HG02885 (cell line): ENCODE data around the gene PHKG2.
A peak's percentile ranks its signal among the peaks of the same experiment; 100 is the strongest.
"Not testable (repeated sequence)": the region's sequence is repeated elsewhere in the genome, so short reads cannot be mapped to it uniquely, and the experiment has no call there.

Experiments
- ATAC-seq: cut with Tn5 transposase; IDR thresholded peaks from one replicate; pipeline ENCODE4 v1.9.1; 2021; ENCODE audit warnings: mild to moderate bottlenecking; ENCODE audit not compliant: unreplicated experiment, poor library complexity

The PHKG2 gene, protein sequence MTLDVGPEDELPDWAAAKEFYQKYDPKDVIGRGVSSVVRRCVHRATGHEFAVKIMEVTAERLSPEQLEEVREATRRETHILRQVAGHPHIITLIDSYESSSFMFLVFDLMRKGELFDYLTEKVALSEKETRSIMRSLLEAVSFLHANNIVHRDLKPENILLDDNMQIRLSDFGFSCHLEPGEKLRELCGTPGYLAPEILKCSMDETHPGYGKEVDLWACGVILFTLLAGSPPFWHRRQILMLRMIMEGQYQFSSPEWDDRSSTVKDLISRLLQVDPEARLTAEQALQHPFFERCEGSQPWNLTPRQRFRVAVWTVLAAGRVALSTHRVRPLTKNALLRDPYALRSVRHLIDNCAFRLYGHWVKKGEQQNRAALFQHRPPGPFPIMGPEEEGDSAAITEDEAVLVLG

DNA sequence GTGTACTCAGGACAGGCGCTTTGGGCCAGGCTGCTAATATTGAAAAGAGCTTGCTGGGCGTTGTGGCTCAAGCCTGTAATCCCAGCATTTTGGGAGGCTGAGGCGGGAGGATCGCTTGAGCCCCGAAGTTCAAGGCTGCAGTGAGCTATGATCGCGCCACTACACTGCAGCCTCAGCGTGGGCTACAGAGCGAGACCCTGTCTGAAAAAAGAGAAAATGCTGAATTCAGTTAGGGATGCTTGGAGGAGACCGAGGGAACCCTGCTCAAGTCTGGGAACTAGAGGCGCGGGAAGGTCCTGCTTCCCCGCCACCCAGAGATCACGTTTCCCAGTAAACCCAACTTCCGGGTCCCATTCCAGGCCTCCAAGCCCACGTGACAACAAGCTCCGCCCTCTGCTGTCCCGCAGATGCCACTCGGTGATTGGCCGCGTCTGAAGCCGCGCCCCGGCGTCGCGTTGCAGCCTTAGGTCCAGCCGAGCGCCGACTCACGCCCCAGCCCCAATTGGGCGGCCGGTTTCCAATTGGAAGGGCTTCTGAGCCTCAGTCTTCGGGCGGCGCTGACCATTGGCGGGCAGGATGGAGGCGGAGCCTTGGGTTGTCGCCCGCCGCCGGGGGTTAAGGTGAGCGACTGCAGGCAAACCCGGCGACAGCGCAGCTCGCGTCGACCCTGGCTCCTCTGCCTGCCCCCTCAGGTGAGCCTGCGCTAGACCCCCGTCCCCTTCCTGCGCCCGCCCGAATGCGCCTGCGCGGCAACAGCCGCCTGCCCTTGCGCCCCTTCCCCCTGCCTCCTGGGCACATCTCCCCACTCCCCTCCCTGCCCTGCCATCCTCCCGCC, at the start of gene PHKG2:
Gene PHKG2, plus strand, starts transcription at position 627 of the 835 bp plus-strand sequence. CDS start 396 bp downstream, outside the sequence.
- peak; percentile 98 for ATAC-seq

DNA sequence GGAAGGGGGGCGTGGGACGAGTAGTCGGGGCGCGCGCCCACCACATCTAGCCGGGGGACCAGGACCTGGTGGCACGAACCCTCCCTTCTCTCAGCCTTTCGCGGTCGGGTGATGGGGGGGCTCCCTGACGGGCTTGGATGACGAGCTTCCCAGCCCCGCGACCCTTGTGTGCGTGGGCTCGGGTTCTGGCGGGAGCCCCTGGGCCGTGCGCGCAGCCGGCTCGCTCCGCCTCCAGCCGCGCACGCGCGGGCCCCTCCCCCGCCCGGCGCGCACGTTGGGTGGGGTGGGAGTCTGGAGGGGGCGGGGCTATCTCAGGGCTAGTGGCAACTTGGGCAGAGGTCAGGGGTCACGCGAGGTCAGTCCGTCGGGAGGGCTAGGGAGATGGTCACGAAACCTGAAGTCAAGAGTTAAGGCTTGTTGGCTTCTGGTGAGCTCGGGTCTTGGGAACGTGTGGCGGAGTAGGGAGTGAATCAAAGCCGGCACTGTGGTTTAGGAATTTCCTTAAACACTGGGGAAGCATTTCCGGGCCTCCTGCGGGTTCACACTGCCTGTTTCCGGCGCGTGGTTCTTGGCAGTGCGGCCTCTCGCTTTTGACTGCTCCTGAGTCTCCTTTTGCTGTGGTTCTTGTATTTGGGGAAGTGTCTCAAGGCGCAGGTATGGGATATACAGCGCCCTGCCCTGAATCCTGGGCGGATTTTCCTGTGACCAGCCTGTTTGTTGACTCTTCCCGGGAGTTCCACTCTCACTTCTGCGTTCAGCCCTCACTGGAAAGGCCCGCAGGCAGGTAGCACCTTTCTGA, 49.2 kb upstream of the PHKG2 start, which contains the start of gene SRCAP:
Gene SRCAP, plus strand, starts transcription at position 356 of the 799 bp plus-strand sequence. CDS start 1,654 bp downstream, outside the sequence.
- peak; percentile 37 for ATAC-seq

DNA sequence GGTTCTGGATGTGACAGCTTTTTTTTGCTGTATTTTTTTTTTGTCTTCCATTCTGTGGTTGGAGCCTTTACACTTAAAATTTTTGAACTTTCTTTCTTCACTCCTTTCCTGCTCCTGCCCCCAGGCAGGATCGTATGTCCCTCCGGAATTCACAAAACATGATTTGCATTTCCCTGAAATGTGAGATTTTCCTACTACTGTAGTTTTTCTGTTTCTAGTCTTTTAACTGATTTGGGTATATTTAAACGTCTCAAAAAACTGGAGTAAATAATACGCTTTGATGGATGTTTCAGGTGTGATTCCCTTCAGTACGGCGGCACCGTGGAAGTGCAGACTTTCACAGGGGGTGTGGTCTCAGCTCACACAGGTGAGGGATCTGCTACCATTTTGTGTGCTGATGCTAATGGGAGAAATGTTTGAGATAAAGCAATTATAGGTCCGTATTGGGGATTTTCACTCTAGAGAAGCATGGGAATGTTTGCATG, 48.6 kb upstream of the PHKG2 start:
- no peak for ATAC-seq

DNA sequence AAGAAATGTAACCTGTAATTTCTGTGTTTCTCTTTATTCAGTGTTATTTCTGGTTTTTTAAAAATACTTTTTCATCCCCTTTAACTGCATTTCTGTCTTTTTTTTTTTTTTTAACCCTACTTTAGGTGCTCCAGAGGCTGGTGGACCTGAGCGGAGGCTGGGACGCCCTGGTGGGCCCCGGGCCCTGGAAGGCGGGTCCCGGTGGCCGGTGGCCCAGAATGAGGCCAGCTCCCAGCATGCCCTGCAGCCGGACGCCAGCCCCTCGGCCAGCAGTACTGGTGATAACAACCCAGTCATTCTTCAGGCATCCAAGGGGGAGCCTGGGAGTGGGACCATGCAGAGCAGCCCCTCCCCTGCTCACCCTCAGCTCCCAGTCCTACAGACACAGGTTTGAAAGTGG, 47.7 kb upstream of the PHKG2 start:
- ATAC-seq = no peak

DNA sequence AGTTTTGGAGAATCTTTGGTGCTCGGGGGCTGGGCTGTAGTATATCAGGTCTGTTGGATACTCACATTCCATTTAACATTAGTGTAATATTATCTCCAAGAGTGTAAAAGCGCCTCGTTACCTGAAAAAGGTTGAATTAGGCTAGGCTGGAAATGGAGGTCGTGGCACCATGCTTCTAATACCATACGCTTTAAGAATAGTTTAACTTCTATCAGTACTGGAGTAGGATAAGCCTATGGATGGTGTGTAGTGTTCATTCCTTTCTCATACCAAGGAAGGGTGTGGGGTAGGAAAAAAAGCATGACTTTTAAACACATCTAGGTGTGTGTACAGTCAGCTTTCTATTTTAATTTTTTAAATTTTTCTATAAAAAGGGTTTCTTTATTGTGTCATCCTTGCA, 47.3 kb upstream of the PHKG2 start:
- ATAC-seq = no peak

DNA sequence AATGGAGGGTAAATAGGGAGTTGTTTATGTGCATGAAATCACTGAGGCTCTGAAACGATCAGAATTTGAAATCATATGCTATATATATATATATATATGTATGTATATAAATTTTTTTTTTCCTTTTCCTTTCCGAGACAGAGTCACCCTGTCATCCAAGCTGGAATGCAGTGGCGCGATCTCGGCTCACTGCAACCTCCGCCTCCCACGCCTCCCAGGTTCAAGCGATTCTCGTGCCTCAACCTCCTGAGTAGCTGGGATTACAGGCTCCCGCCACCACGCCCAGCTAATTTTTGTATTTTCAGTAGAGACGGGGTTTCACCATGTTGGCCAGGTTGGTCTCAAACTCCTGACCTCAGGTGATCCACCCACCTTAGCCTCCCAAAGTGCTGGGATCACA, 45.2 kb upstream of the PHKG2 start:
- ATAC-seq = not testable (repeated sequence)

DNA sequence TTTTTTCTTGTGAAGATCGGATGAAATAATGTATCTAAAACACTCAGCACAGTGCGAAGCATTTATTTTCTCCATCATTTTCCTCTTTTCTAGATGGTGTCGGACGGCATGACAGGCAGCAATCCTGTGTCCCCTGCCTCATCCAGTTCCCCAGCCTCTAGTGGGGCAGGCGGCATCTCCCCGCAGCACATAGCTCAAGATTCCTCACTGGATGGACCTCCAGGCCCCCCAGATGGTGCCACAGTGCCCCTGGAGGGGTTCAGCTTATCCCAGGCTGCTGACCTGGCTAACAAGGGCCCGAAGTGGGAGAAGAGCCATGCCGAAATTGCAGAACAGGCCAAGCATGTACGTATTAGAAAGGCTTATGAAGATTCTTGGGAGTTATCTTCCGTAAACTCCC, 44.3 kb upstream of the PHKG2 start:
- no peak for ATAC-seq

DNA sequence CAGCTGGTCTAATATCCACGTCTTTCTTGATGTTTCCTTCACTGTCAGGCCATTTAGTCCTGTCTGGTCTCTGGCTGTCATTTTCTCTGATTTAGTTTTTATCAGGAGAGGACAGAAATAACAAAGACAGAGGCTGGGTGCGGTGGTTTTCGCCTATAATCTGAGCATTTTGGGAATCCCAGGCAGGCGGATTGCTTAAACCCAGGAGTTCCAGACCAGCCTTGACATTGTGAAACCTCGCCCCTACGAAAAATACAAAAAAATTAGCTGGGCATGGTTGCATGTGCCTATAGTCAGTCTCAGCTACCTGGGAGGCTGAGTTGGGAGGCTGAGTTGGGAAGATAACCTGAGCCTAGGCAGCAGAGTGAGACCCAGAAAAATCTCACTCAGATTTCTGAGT, 42.2 kb upstream of the PHKG2 start:
- no peak for ATAC-seq

DNA sequence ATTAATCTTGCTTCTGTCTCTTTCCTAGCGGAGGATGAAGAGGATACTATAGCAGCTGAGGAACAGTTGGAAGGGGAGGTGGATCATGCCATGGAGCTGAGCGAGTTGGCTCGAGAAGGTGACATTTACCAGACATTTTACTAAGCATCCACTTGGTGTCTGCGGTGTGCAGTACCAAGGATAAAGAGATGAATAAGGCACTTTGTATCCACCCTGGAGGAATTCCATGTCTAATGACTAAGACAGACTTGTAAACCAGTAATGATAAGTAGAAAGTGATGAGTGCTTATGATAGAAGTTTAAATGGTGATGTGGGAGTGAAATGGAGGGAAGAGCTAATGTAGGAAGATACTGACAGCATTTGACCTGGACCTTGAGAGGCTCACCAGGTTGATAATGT, 37.3 kb upstream of the PHKG2 start:
- no peak for ATAC-seq

DNA sequence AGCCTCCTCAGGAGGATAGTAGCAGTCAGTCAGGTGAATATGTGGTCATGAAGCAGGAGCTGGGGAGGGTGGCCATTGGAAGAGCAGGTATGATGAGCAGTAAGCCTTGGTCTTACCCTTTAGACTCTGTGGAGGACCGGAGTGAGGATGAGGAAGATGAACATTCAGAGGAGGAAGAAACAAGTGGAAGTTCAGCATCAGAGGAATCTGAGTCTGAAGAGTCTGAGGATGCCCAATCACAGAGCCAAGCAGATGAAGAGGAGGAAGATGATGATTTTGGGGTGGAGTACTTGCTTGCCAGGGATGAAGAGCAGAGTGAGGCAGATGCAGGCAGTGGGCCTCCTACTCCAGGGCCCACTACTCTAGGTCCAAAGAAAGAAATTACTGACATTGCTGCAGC, 36.5 kb upstream of the PHKG2 start:
- ATAC-seq = no peak

DNA sequence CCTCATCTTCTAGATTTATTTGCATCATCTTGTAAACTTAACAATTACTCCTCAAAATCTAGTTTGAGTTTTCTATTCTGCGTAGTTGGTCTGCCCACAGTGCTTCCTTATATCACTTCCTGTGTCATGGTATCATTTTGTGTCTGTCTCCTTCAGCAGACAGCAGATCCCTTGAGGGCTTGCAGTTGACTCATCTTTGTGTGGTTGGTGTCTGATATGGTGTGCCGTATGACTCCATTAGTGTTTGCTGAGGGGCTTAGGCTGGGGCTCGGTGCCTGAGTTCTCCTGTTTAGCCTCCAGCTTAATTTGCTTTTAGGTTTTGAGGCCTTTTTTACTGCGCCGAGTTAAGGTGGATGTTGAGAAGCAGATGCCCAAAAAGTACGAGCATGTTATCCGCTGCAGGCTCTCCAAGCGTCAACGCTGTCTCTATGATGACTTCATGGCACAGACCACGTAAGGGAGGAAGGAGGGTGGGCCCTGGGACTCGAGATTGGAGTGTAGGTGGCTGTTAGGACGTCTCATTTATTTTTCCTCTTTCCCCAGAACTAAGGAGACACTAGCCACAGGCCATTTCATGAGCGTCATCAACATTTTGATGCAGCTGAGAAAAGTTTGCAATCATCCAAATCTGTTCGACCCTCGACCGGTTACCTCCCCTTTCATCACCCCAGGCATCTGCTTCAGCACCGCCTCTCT, 32.3 kb upstream of the PHKG2 start:
- ATAC-seq = no peak

DNA sequence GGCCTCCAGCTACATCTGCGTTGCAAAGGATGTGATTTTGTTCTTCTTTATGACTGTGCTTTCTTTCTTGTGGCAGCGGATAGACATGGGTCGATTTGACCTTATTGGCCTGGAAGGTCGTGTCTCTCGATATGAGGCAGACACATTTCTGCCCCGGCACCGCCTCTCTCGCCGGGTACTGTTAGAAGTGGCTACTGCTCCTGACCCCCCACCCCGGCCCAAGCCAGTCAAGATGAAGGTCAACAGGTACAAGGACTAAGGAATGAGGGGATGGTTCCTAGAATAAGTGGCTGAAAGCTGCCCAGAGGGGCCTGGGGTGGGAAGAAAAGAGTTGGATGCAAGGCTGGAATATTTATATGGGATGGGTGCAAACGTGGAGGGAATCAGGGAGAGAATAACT, 28.1 kb upstream of the PHKG2 start:
- no peak for ATAC-seq

DNA sequence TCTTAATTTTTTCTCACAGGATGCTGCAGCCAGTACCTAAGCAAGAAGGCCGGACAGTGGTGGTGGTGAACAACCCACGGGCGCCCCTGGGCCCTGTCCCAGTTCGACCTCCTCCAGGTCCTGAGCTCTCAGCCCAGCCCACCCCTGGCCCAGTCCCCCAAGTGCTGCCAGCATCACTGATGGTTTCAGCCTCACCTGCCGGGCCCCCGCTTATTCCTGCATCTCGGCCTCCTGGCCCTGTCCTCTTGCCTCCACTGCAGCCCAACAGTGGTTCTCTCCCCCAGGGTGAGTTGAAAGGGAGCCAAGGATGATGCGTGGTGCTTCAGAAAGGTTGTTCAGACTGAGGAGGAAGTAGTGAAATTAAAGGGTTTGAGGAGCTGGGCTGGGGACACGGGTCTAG, 27.5 kb upstream of the PHKG2 start:
- no peak for ATAC-seq

DNA sequence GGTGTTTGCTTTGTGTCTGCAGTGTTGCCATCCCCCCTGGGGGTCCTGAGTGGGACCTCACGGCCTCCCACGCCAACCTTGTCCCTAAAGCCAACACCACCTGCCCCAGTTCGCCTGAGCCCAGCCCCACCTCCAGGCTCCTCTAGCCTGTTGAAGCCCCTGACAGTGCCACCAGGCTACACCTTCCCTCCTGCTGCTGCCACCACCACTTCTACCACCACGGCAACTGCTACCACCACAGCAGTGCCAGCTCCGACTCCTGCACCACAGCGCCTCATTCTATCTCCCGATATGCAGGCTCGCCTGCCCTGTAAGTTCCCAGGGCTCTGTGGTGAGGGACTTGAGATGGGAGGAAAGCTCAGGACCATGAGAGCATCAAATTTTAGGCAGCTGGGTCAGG, 27.1 kb upstream of the PHKG2 start:
- ATAC-seq = no peak

DNA sequence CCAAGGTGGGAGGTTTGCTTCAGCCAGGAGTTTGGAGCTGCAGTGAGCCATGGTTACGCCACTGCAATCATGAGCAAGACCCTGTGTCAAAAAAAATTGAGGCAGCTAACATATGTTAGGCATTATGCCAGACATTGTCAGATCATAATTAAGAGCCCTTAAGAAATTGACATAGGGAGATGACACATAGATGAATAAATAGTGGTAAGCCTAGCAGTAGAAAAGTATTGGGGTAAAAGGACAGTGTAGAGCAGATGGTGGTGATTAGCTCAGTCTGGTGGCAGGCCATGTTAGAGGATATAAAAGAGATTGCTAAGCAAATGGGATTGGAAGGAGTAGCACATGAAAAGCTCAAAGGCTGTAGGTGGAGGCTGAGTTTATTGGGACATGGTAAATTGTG, 26.6 kb upstream of the PHKG2 start:
- ATAC-seq = no peak

DNA sequence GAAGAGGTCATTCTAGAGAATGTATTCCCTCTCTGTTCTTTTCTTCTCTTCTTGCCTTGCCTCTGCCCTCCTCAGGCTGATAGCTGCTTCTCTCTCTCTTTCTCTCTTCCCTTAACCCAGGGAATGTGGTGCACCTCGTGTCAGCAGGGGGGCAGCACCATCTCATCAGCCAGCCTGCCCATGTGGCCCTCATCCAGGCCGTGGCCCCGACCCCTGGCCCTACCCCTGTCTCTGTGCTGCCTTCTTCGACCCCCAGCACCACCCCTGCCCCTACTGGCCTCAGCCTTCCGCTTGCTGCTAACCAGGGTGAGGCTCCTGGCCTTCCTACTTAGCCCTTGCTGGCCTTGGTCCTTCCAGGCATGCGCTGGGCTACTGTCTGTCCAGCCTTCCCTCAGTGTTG, 25.8 kb upstream of the PHKG2 start:
- ATAC-seq = no peak

DNA sequence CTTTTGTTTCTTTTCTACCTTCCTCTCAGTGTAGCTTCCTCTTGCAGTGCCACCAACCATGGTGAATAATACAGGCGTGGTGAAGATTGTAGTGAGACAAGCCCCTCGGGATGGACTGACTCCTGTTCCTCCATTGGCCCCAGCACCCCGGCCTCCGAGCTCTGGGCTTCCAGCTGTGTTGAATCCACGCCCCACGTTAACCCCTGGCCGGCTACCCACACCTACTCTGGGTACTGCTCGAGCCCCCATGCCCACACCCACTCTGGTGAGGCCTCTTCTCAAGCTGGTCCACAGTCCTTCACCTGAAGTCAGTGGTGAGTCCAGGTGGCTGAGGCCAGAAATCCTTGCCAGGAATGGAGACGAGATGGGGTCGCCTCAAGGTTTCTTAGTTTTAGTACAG, 25.3 kb upstream of the PHKG2 start:
- no peak for ATAC-seq

DNA sequence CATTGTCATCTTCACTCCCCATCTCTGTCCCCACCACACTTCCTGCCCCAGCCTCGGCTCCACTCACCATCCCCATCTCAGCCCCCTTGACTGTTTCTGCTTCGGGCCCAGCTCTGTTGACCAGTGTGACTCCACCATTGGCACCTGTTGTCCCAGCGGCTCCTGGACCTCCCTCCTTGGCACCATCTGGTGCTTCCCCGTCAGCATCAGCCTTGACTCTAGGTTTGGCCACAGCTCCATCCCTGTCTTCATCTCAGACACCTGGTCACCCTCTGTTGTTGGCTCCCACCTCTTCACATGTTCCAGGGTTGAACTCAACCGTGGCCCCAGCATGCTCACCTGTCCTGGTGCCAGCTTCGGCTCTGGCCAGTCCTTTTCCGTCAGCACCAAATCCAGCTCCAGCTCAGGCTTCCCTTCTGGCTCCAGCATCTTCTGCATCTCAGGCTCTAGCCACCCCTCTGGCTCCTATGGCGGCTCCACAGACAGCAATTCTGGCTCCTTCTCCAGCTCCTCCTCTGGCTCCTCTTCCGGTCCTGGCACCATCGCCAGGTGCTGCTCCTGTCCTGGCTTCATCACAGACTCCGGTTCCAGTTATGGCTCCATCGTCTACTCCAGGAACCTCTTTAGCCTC, 24.4 kb upstream of the PHKG2 start:
- ATAC-seq = no peak

DNA sequence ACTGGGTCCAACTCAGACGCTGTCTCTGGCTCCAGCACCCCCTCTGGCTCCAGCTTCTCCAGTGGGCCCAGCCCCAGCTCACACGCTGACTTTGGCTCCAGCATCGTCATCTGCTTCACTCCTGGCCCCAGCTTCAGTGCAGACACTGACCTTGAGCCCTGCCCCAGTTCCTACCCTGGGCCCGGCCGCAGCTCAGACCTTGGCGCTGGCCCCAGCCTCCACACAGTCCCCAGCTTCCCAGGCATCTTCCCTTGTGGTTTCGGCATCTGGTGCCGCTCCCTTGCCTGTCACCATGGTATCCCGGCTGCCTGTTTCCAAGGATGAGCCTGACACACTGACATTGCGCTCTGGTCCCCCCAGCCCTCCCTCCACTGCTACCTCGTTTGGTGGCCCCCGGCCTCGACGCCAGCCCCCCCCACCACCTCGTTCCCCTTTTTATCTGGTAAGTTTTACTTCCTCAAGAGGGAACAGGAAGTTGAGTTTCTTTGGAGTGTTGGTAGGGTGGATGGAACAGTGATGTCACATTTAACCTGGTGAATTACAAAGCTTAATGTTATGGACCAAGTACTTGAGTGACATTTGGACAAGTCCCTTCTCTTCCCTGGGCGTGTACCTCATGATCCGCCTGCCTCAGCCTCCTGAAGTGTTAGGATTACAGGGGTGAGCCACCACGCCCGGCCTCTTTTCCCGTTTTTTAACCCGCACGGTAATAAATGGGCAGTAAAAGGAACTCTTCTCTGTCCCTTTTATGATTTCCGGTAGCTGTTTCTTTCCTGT, 23.4 kb upstream of the PHKG2 start:
- ATAC-seq = no peak
